Measurements from ENCODE around the gene PMS2. TPM values are rescaled to one million over a fixed set of nuclear protein-coding genes. Genes with fewer than 3 reads are reported as not detected.
A peak's percentile ranks its signal among the peaks of the same experiment; 100 is the strongest.
"Not testable (repeated sequence)": the region's sequence is repeated elsewhere in the genome, so short reads cannot be mapped to it uniquely, and the experiment has no call there.

PMS2 gene
- total RNA-seq, 1 experiment from 2014 or later: 22.6 TPM

- TF ChIP-seq, protein P1, sequence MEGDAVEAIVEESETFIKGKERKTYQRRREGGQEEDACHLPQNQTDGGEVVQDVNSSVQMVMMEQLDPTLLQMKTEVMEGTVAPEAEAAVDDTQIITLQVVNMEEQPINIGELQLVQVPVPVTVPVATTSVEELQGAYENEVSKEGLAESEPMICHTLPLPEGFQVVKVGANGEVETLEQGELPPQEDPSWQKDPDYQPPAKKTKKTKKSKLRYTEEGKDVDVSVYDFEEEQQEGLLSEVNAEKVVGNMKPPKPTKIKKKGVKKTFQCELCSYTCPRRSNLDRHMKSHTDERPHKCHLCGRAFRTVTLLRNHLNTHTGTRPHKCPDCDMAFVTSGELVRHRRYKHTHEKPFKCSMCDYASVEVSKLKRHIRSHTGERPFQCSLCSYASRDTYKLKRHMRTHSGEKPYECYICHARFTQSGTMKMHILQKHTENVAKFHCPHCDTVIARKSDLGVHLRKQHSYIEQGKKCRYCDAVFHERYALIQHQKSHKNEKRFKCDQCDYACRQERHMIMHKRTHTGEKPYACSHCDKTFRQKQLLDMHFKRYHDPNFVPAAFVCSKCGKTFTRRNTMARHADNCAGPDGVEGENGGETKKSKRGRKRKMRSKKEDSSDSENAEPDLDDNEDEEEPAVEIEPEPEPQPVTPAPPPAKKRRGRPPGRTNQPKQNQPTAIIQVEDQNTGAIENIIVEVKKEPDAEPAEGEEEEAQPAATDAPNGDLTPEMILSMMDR (IDR thresholded peaks at IDR 0.05; ENCODE audit: insufficient read depth in 1 of 2, low read depth in 1 of 2, low read length in 1 of 2, severe bottlenecking in 1 of 2, unreplicated experiment in 1 of 2): no peak
- peaks cover 8% of the 10 kb centered on the region for H3K4me1 ChIP-seq
- intact Hi-C loops (cut with micrococcal nuclease; ENCODE audit: unreplicated experiment): no loop called here
- Mint-ChIP-seq H3K4me3 (ENCODE audit: unreplicated experiment) (peak overlapping the region; percentile 84), H3K27me3 (ENCODE audit: insufficient read depth, unreplicated experiment) (no peaks in the 10 kb centered on the region), H3K27ac (ENCODE audit: unreplicated experiment) (peak overlapping the region; percentile 35), H3K4me1 (ENCODE audit: low read depth, unreplicated experiment) (peaks cover 13% of the 10 kb centered on the region), H3K36me3 (ENCODE audit: insufficient read depth, unreplicated experiment) (peaks cover 75% of the 10 kb centered on the region), H3K9me3 (ENCODE audit: unreplicated experiment) (no peaks in the 10 kb centered on the region)
- H3K9me3 ChIP-seq: no peaks in the 10 kb centered on the region
- no peak for DNase-seq
- CTCF ChIA-PET: no interaction called here
- POLR2A ChIA-PET: no interaction called here
- TSS peak; percentile 34 for BruUV-seq (replicated peaks)
- H3K36me3 ChIP-seq (ENCODE audit: control insufficient read depth, insufficient read depth, low read length): 0 out of 2 replicates have a peak, but pooled peaks cover 1% of the 10 kb centered on the region
- H3K4me3 ChIP-seq (ENCODE audit: low read depth, low read length): no peak overlapping the region
- H3K27me3 ChIP-seq (replicated peaks; ENCODE audit: control insufficient read depth, insufficient read depth, low read length): no peaks in the 10 kb centered on the region
Measured at GRCh38 chr7:6011541-6011940, 2.7 kb upstream of the PMS2 start.

DNA sequence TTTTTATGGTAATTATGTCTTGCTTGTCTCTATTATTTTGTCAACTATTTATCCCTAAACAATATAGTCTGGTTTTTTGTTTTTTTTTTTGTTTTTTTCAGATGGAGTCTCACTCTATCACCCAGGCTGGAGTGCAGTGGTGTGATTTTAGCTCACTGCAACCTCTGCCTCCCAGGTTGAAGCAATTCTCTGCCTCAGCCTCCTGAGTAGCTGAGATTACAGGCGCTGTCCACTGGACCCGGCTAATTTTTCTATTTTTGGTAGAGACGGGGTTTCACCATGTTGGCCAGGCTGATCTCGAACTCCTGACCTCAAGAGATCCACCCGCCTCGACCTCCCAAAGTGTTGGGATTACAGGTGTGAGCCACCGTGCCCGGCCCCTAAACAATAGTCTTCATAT, 1.5 kb upstream of the PMS2 start:
- H3K27me3 ChIP-seq (replicated peaks; ENCODE audit: control insufficient read depth, insufficient read depth, low read length); H3K4me3 ChIP-seq (ENCODE audit: low read depth, low read length); H3K9me3 Mint-ChIP-seq (ENCODE audit: unreplicated experiment); H3K36me3 ChIP-seq (ENCODE audit: control insufficient read depth, insufficient read depth, low read length); CTCF ChIA-PET; H3K4me1 ChIP-seq; BruUV-seq (replicated peaks); H3K27me3 Mint-ChIP-seq (ENCODE audit: insufficient read depth, unreplicated experiment); intact Hi-C loops (cut with micrococcal nuclease; ENCODE audit: unreplicated experiment); DNase-seq; H3K9me3 ChIP-seq: not testable (repeated sequence)
- peak overlapping the region; percentile 90 for H3K27ac Mint-ChIP-seq (ENCODE audit: unreplicated experiment)
- H3K4me1 Mint-ChIP-seq (ENCODE audit: low read depth, unreplicated experiment): peaks cover 13% of the 10 kb centered on the region
- peaks cover 63% of the 10 kb centered on the region for H3K36me3 Mint-ChIP-seq (ENCODE audit: insufficient read depth, unreplicated experiment)
- H3K4me3 Mint-ChIP-seq (ENCODE audit: unreplicated experiment): peak overlapping the region; percentile 84
- POLR2A ChIA-PET: interaction anchor here (1.9 kb wide), 2 partner anchors 10 to 15 kb away, joined by 7 to 11 read pairs; no protein-coding TSS in a partner anchor

- H3K27me3 ChIP-seq (replicated peaks; ENCODE audit: control insufficient read depth, insufficient read depth, low read length); DNase-seq; intact Hi-C loops (cut with micrococcal nuclease; ENCODE audit: unreplicated experiment); H3K9me3 ChIP-seq; H3K36me3 ChIP-seq (ENCODE audit: control insufficient read depth, insufficient read depth, low read length); BruUV-seq (replicated peaks); H3K4me1 ChIP-seq; H3K9me3 Mint-ChIP-seq (ENCODE audit: unreplicated experiment); H3K27me3 Mint-ChIP-seq (ENCODE audit: insufficient read depth, unreplicated experiment): not testable (repeated sequence)
- peak overlapping the region; percentile 77 for H3K4me3 ChIP-seq (ENCODE audit: low read depth, low read length)
- Mint-ChIP-seq H3K4me3 (ENCODE audit: unreplicated experiment) (peak overlapping the region; percentile 84), H3K27ac (ENCODE audit: unreplicated experiment) (peak overlapping the region; percentile 90), H3K4me1 (ENCODE audit: low read depth, unreplicated experiment) (peaks cover 11% of the 10 kb centered on the region), H3K36me3 (ENCODE audit: insufficient read depth, unreplicated experiment) (peaks cover 40% of the 10 kb centered on the region)
- CTCF ChIA-PET: interaction anchor here (0.5 to 2.3 kb wide), 5 partner anchors 11 to 170 kb away, joined by 3 to 18 read pairs (median 4); no protein-coding TSS in a partner anchor
- POLR2A ChIA-PET: interaction anchor here (0.5 to 1.9 kb wide), 7 partner anchors 11 to 237 kb away, joined by 3 to 11 read pairs (median 5); no protein-coding TSS in a partner anchor
Measured at GRCh38 chr7:6007835-6008590, 836 bp downstream of the PMS2 start.

DNA sequence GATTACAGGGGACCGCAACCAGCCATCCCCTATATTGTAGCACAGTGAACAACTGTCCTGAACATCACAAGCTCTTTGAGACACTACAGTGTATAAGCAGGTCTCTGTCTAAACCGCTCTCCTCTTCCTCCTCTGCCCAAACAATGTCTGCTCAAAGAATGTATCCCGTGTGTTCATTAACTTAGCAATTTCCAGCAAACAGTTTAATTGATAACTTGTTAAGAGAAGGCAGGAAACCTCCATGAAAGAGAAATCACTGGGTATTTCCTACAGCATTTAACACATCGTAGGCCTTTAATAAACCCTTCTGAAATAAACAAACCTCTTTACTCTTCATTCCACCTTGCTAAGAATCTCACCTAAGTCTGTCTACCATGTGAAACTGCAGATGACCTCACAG, 1.5 kb downstream of the PMS2 start:
- peaks cover 2% of the 10 kb centered on the region for H3K4me1 ChIP-seq
- peak overlapping the region; percentile 3 for H3K27ac Mint-ChIP-seq (ENCODE audit: unreplicated experiment)
- no peak overlapping the region for H3K4me3 ChIP-seq (ENCODE audit: low read depth, low read length)
- H3K9me3 ChIP-seq: no peaks in the 10 kb centered on the region
- intact Hi-C loops (cut with micrococcal nuclease; ENCODE audit: unreplicated experiment): no loop called here
- H3K36me3 Mint-ChIP-seq (ENCODE audit: insufficient read depth, unreplicated experiment): peaks cover 37% of the 10 kb centered on the region
- H3K9me3 Mint-ChIP-seq (ENCODE audit: unreplicated experiment): no peaks in the 10 kb centered on the region
- peak overlapping the region; percentile 84 for H3K4me3 Mint-ChIP-seq (ENCODE audit: unreplicated experiment)
- POLR2A ChIA-PET: no interaction called here
- TF ChIP-seq, protein P1 (IDR thresholded peaks at IDR 0.05; ENCODE audit: insufficient read depth in 1 of 2, low read depth in 1 of 2, low read length in 1 of 2, severe bottlenecking in 1 of 2, unreplicated experiment in 1 of 2): no peak
- no peaks in the 10 kb centered on the region for H3K27me3 Mint-ChIP-seq (ENCODE audit: insufficient read depth, unreplicated experiment)
- BruUV-seq (replicated peaks): no TSS peak
- no peak for DNase-seq
- H3K27me3 ChIP-seq (replicated peaks; ENCODE audit: control insufficient read depth, insufficient read depth, low read length): no peaks in the 10 kb centered on the region
- H3K4me1 Mint-ChIP-seq (ENCODE audit: low read depth, unreplicated experiment): peaks cover 6% of the 10 kb centered on the region
- H3K36me3 ChIP-seq (ENCODE audit: control insufficient read depth, insufficient read depth, low read length): peaks cover 1% of the 10 kb centered on the region; the same call in 1 of the 2 replicates
- CTCF ChIA-PET: interaction anchor here (1.3 kb wide), 1 partner anchor 10 kb away, joined by 4 read pairs; no protein-coding TSS in a partner anchor
